Naive thymus-derived CD4-positive, alpha-beta T cell (primary cell): ENCODE results near the gene FAM120B. TPM values are rescaled to one million over a fixed set of nuclear protein-coding genes. Genes with fewer than 3 reads are reported as not detected.

ENCODE experiments used
- ATAC-seq: fragments of 150-1000 bp; cut with Tn5 transposase; 2 replicates; pipeline ENCODE4 v1.10.0; 2021; ENCODE audit warnings: mild to moderate bottlenecking, moderate library complexity
- CTCF ChIA-PET: fragments of 350-600 bp; sonication (Branson Sonifier 250); formaldehyde crosslinking; loops from one replicate; lab custom pipeline; 2021; ENCODE audit warnings: antibody characterized with exemption; lab: Charles Lee
- POLR2A ChIA-PET: fragments of 350-600 bp; sonication (Branson Sonifier 250); formaldehyde crosslinking; loops from one replicate; lab custom pipeline; 2021; ENCODE audit warnings: antibody characterized with exemption, inconsistent platforms; lab: Charles Lee
- DNase-seq, 9 donors: peaks; one replicate each; pipeline versions ENCODE4 v3.0.0 to v3.0.0-alpha.2; 2020 to 2022; ENCODE audit warnings: mixed read lengths in 1 of 9
- H3K27ac ChIP-seq: one replicate; pipeline ENCODE4 v1.7.0; 2013; ENCODE audit warnings: mild to moderate bottlenecking, low read depth, low read length, moderate library complexity
- H3K27me3 ChIP-seq, 2 donors: one replicate each; pipeline ENCODE4 v1.7.0; 2013; ENCODE audit warnings: low read length in 2 of 2, mild to moderate bottlenecking in 2 of 2, moderate library complexity in 2 of 2; ENCODE audit not compliant: control insufficient read depth in 2 of 2, insufficient read depth in 2 of 2
- H3K36me3 ChIP-seq, 3 experiments: 1 replicate in 2 of 3; 2 replicates in 1 of 3; pipeline ENCODE4 v1.7.0; 2013; ENCODE audit warnings: low read length in 3 of 3, mild to moderate bottlenecking in 3 of 3, moderate library complexity in 1 of 3; ENCODE audit not compliant: insufficient read depth in 3 of 3, control insufficient read depth in 2 of 3
- H3K4me1 ChIP-seq, 2 donors: one replicate each; pipeline ENCODE4 v1.7.0; 2013; ENCODE audit warnings: low read length in 2 of 2, mild to moderate bottlenecking in 2 of 2, moderate library complexity in 1 of 2; ENCODE audit not compliant: control insufficient read depth in 2 of 2, insufficient read depth in 2 of 2
- H3K4me3 ChIP-seq: 2 replicates; pipeline ENCODE4 v1.7.0; 2013; ENCODE audit warnings: mild to moderate bottlenecking, low read length
- H3K9me3 ChIP-seq, 3 experiments: 1 replicate in 2 of 3; 2 replicates in 1 of 3; pipeline ENCODE4 v1.7.0; 2013; ENCODE audit warnings: low read length in 3 of 3; ENCODE audit not compliant: control insufficient read depth in 2 of 3
- H3K27ac Mint-ChIP-seq, 9 donors: one replicate each; pipeline ENCODE4 v1.8.0; 2020 to 2022; ENCODE audit warnings: mixed read lengths in 9 of 9, mild to moderate bottlenecking in 8 of 9, moderate library complexity in 5 of 9, inconsistent platforms in 2 of 9
- H3K27me3 Mint-ChIP-seq, 5 donors: one replicate each; pipeline ENCODE4 v1.8.0; 2021 to 2022; ENCODE audit warnings: mixed read lengths in 5 of 5, mild to moderate bottlenecking in 1 of 5
- H3K36me3 Mint-ChIP-seq, 5 donors: one replicate each; pipeline ENCODE4 v1.8.0; 2020 to 2022; ENCODE audit warnings: mixed read lengths in 5 of 5, mild to moderate bottlenecking in 3 of 5, inconsistent platforms in 1 of 5
- H3K4me1 Mint-ChIP-seq, 7 donors: one replicate each; pipeline ENCODE4 v1.8.0; 2020 to 2022; ENCODE audit warnings: mixed read lengths in 7 of 7, mild to moderate bottlenecking in 3 of 7, inconsistent platforms in 1 of 7
- H3K4me3 Mint-ChIP-seq, 10 donors: one replicate each; pipeline ENCODE4 v1.8.0; 2020 to 2022; ENCODE audit warnings: mild to moderate bottlenecking in 10 of 10, mixed read lengths in 10 of 10, moderate library complexity in 6 of 10, inconsistent platforms in 2 of 10
- H3K9me3 Mint-ChIP-seq, 11 donors: one replicate each; pipeline ENCODE4 v1.8.0; 2020 to 2022; ENCODE audit warnings: mixed read lengths in 11 of 11, mild to moderate bottlenecking in 4 of 11, inconsistent platforms in 1 of 11, moderate library complexity in 1 of 11
- intact Hi-C, 2 donors: fragments of 100-400 bp; cut with micrococcal nuclease; formaldehyde crosslinking; loops; one replicate each; pipeline ENCODE4 v1.15.1; 2023
- polyA plus RNA-seq, 2 donors: library from polyadenylated mRNA; unstranded; fragments of 300-500 nt; fragmentation: Illumina TruSeq; gene quantifications; one replicate each; pipeline ENCODE4 v1.2.3, GENCODE V29; 2021
- total RNA-seq, 6 experiments: library from RNA in 5 of 6; stranded (reverse) in 5 of 6; gene quantifications; 1 replicate in 5 of 6; 2 replicates in 1 of 6; pipeline ENCODE4 v1.2.3 and lab custom pipeline; 2021 to 2026

The FAM120B gene
- total and polyA plus RNA-seq, 7 experiments from 2014 or later, result 27.2 to 53.4 (median 35.5) TPM

DNA sequence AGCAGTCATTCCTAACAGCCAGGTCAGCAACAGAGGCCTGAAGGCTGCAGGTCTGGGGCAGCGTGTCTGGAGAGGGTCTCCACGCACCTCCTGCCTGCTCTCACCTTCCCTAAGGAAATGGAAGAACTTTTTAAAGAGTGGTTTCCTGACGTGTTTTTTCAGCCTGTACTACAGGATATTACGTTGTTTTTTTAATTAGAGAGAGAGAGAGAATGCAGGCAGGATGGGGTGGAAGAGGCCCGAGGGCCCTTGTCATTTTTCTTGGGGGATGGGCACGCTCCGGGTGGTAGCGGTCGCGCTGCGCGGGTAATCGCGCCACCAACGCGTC, 17.7 kb upstream of the FAM120B start:
- Mint-ChIP-seq H3K27me3 (peaks cover under 1 to 82% (median 27%) of the 10 kb centered on the region in 5 donors), H3K4me3 (peak overlapping the region; percentile 85 to 99 (median 94)), H3K27ac (peak overlapping the region; percentile 60 to 90 (median 76)), H3K9me3 (peaks cover 0 to 2% (median 0%) of the 10 kb centered on the region in 11 donors), H3K36me3 (peaks cover 0 to 5% (median 3%) of the 10 kb centered on the region in 5 donors), H3K4me1 (peaks cover 20 to 40% (median 35%) of the 10 kb centered on the region in 7 donors)
- DNase-seq (peak in 3 of 9 donors; percentile 37 to 45 (median 45)), ATAC-seq (no peak)
- peaks cover 24 to 26% of the 10 kb centered on the region in 2 donors for H3K4me1 ChIP-seq
- H3K9me3 ChIP-seq, result no peaks in the 10 kb centered on the region
- CTCF ChIA-PET, result no interaction called here
- POLR2A ChIA-PET, result interaction anchor here (0.6 to 3.8 kb wide), 5 partner anchors 10 to 534 kb away, joined by 3 to 29 read pairs (median 3); partner anchors contain the start of gene FAM120B
- peaks cover 9 to 10% of the 10 kb centered on the region in 2 donors for H3K27me3 ChIP-seq
- peak overlapping the region; percentile 25 for H3K27ac ChIP-seq
- intact Hi-C loops, result loop anchor here in 1 of 2 donors (1.0 kb wide), 1 partner anchor 17 kb away; no protein-coding TSS in a partner anchor
- H3K4me3 ChIP-seq, result peak overlapping the region; percentile 66
- peaks cover 0 to 11% (median 0%) of the 10 kb centered on the region in 3 experiments for H3K36me3 ChIP-seq

DNA sequence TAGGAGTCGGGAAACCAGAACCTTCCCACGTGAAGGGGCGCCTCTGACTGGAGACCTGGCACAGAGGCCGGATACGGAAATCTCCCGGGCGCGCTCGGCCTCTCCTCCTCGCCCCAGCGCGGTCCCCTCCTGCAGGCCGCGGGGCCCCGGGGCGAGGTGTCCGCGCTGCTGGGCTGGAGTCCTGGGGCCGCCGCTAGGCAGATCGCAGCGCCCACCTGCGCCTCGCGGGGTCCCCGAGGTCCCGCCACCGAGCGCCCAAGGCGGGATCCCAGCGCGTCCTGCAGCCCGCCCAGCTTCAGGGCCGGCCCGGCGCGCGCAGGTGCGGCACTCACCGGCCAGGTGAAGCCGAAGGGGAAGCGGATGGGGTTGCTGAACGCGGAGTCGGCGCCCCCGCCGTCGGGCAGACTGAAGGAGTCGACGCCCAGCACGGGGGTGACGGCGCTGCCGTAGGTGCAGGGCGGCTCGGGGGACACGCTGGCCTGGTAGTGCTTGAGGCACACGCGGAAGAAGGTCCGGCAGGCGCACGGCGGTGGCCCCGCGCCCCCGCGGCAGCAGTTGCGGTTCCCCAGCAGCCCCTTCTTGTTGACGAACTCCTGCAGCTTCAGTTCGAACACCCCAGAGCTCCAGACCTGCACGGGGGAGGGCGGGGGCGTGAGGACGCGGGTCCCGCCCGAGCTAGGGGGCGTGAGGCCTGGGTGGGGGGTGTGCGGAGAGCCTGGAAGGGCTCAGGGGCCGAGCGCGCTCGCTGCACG, 17.2 kb upstream of the FAM120B start:
- peaks cover 0 to 2% (median 0%) of the 10 kb centered on the region in 11 donors for H3K9me3 Mint-ChIP-seq
- H3K27ac Mint-ChIP-seq, result peak overlapping the region; percentile 60 to 90 (median 76)
- H3K4me1 Mint-ChIP-seq, result peaks cover 20 to 45% (median 40%) of the 10 kb centered on the region in 7 donors
- H3K36me3 Mint-ChIP-seq, result peaks cover 0 to 5% (median 3%) of the 10 kb centered on the region in 5 donors
- Histone ChIP-seq H3K27ac (peak overlapping the region; percentile 25), H3K4me3 (peak overlapping the region; percentile 66), H3K27me3 (peaks cover 9 to 10% of the 10 kb centered on the region in 2 donors), H3K9me3 (no peaks in the 10 kb centered on the region), H3K36me3 (peaks cover 0 to 11% (median 0%) of the 10 kb centered on the region in 3 experiments), H3K4me1 (peaks cover 24 to 28% of the 10 kb centered on the region in 2 donors)
- peaks cover 6 to 84% (median 33%) of the 10 kb centered on the region in 5 donors for H3K27me3 Mint-ChIP-seq
- DNase-seq, result peak in 3 of 9 donors; percentile 34 to 37 (median 37)
- H3K4me3 Mint-ChIP-seq, result peak overlapping the region; percentile 85 to 99 (median 94)
- POLR2A ChIA-PET, result interaction anchor here (0.6 to 5.3 kb wide), 7 partner anchors 10 to 534 kb away, joined by 3 to 35 read pairs (median 3); partner anchors contain the start of gene FAM120B
- no peak for ATAC-seq
- CTCF ChIA-PET, result no interaction called here
- intact Hi-C loops, result loop anchor here in 1 of 2 donors (1.0 kb wide), 1 partner anchor 17 kb away; no protein-coding TSS in a partner anchor

- POLR2A ChIA-PET, result interaction anchor here (0.6 to 5.3 kb wide), 5 partner anchors 11 to 63 kb away, joined by 3 to 35 read pairs (median 22); partner anchors contain the start of gene FAM120B
- intact Hi-C loops, result loop anchor here (1.0 to 10.0 kb wide), 8 partner anchors 18 to 588 kb away; partner anchors contain the start of genes C6orf120 (in 1 of the 2), PSMB1 (in 1 of the 2), TBP (in 1 of the 2) and WDR27 (in 1 of the 2)
- H3K27ac ChIP-seq, result peak overlapping the region; percentile 31
- H3K4me1 ChIP-seq, result peaks cover 24 to 29% of the 10 kb centered on the region in 2 donors
- Mint-ChIP-seq H3K4me3 (peak overlapping the region; percentile 84 to 99 (median 94)), H3K27me3 (peaks cover 6 to 86% (median 37%) of the 10 kb centered on the region in 5 donors), H3K4me1 (peaks cover 20 to 51% (median 43%) of the 10 kb centered on the region in 7 donors), H3K36me3 (peaks cover 0 to 5% (median 3%) of the 10 kb centered on the region in 5 donors), H3K9me3 (peaks cover 0 to 2% (median 0%) of the 10 kb centered on the region in 11 donors), H3K27ac (peak overlapping the region in 7 of 9 donors; percentile 16 to 70 (median 32))
- no peak for DNase-seq
- no peaks in the 10 kb centered on the region for H3K9me3 ChIP-seq
- H3K4me3 ChIP-seq, result peak overlapping the region; percentile 66
- peaks cover 9 to 10% of the 10 kb centered on the region in 2 donors for H3K27me3 ChIP-seq
- ATAC-seq, result no peak
- peaks cover 0 to 8% (median 0%) of the 10 kb centered on the region in 3 experiments for H3K36me3 ChIP-seq
- CTCF ChIA-PET, result no interaction called here
These were observed 16.6 kb upstream of the FAM120B start for GRCh38 chr6:170289951-170290295.

GRCh38 chr6:170290296-170291128, 16.0 kb upstream of the FAM120B start, which contains the start of gene DLL1:
Gene DLL1, minus strand, starts transcription at chr6:170291078. Its CDS starts 939 bp downstream, at chr6:170290139.
- Histone ChIP-seq H3K4me1 (peaks cover 24 to 34% of the 10 kb centered on the region in 2 donors), H3K4me3 (peak within 1 kb of the TSS; percentile 66), H3K9me3 (no peaks in the 10 kb centered on the region), H3K27me3 (peaks cover 9 to 10% of the 10 kb centered on the region in 2 donors), H3K36me3 (peaks cover 0 to 3% (median 0%) of the 10 kb centered on the region in 3 experiments), H3K27ac (peak within 1 kb of the TSS; percentile 31)
- Mint-ChIP-seq H3K27ac (peak within 1 kb of the TSS; percentile 55 to 87 (median 78)), H3K4me1 (peaks cover 20 to 55% (median 46%) of the 10 kb centered on the region in 7 donors), H3K36me3 (peaks cover 0 to 4% (median 0%) of the 10 kb centered on the region in 5 donors), H3K9me3 (peaks cover 0 to 2% (median 0%) of the 10 kb centered on the region in 11 donors), H3K27me3 (peaks cover 6 to 84% (median 38%) of the 10 kb centered on the region in 5 donors), H3K4me3 (peak within 1 kb of the TSS; percentile 84 to 99 (median 94))
- peak in 6 of 9 donors; percentile 35 to 44 (median 40) for DNase-seq
- intact Hi-C loops, result loop anchor here (5.0 to 10.0 kb wide), 7 partner anchors 68 to 588 kb away; partner anchors contain the start of genes C6orf120 (in 1 of the 2), PSMB1 (in 1 of the 2), TBP (in 1 of the 2) and WDR27 (in 1 of the 2)
- peak; percentile 44 for ATAC-seq
- POLR2A ChIA-PET, result interaction anchor here (1.3 to 5.3 kb wide), 4 partner anchors 11 to 19 kb away, joined by 3 to 35 read pairs (median 26); partner anchors contain the start of gene FAM120B
- CTCF ChIA-PET, result interaction anchor here (1.3 to 3.6 kb wide), 5 partner anchors 12 to 339 kb away, joined by 3 to 29 read pairs (median 5); partner anchors contain the start of gene FAM120B

DNA sequence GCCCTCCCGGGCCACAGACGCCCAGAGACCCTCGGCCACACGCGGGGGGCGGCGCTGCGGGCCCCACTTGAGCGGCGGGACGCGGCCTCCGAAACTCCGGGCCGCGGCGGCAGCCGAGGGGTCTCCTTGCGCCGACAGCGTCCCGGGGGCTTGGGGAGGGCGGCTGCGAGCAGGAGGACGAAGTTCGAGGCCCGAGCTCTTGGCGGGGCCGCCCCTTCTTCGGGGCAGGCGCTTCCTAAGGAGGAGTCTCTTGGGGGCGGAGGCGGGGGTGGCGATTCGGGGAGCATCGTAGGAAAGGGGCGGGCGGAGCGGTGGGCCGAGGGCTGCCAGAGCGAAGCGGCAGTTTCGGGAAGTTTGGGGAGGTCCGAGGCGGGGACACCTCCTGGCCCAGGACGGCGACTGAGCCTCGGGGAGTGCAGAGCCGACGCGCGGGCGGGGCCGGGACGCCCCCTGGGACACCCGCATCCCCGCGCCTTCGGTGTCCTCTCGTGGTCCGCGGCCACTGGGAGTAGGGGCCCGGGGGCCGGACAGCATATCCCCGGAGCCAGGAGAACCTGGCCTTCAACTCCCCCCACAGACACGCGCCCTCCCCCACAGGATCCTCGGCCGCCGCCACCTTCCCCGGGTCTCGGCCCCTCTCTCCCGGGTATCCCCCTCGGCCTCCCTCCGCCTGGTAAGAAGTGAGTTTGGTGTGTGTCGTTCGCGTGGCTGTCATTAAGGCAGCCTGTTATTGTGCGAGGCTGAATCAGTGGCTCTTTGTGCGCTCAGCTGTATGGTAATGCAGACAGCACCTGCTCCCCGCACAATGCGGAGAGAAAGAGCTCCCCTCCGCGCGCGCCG, 15.1 kb upstream of the FAM120B start:
- H3K27me3 ChIP-seq, result peaks cover 7 to 9% of the 10 kb centered on the region in 2 donors
- CTCF ChIA-PET, result interaction anchor here (0.9 to 3.6 kb wide), 10 partner anchors 13 to 501 kb away, joined by 3 to 29 read pairs (median 4); partner anchors contain the start of gene FAM120B
- peaks cover 6 to 79% (median 38%) of the 10 kb centered on the region in 5 donors for H3K27me3 Mint-ChIP-seq

More for the DNA sequence above, 15.1 kb upstream of the FAM120B start:
- Histone ChIP-seq H3K9me3 (no peaks in the 10 kb centered on the region), H3K36me3 (peaks cover 0 to 3% (median 0%) of the 10 kb centered on the region in 3 experiments), H3K27ac (no peak overlapping the region), H3K4me3 (peak overlapping the region; percentile 56), H3K4me1 (peaks cover 24 to 42% of the 10 kb centered on the region in 2 donors)
- peaks cover 20 to 51% (median 46%) of the 10 kb centered on the region in 7 donors for H3K4me1 Mint-ChIP-seq
- H3K4me3 Mint-ChIP-seq, result peak overlapping the region; percentile 79 to 99 (median 93)
- peak in 6 of 9 donors; percentile 25 to 61 (median 53) for DNase-seq
- intact Hi-C loops, result loop anchor here (1.0 to 10.0 kb wide), 13 partner anchors 19 to 1396 kb away; partner anchors contain the start of genes C6orf120 (in 1 of the 2), PSMB1 (in 1 of the 2), TBP (in 1 of the 2) and WDR27 (in 1 of the 2)
- POLR2A ChIA-PET, result interaction anchor here (0.9 to 5.3 kb wide), 8 partner anchors 12 to 341 kb away, joined by 3 to 35 read pairs (median 3); partner anchors contain the start of gene FAM120B
- H3K9me3 Mint-ChIP-seq, result peaks cover 0 to 2% (median 0%) of the 10 kb centered on the region in 11 donors
- ATAC-seq, result peak; percentile 62
- H3K27ac Mint-ChIP-seq, result peak overlapping the region in 8 of 9 donors; percentile 45 to 87 (median 80)
- H3K36me3 Mint-ChIP-seq, result peaks cover 0 to 4% (median 0%) of the 10 kb centered on the region in 5 donors
